ENCODE results near the gene XDH.

Gene XDH

DNA sequence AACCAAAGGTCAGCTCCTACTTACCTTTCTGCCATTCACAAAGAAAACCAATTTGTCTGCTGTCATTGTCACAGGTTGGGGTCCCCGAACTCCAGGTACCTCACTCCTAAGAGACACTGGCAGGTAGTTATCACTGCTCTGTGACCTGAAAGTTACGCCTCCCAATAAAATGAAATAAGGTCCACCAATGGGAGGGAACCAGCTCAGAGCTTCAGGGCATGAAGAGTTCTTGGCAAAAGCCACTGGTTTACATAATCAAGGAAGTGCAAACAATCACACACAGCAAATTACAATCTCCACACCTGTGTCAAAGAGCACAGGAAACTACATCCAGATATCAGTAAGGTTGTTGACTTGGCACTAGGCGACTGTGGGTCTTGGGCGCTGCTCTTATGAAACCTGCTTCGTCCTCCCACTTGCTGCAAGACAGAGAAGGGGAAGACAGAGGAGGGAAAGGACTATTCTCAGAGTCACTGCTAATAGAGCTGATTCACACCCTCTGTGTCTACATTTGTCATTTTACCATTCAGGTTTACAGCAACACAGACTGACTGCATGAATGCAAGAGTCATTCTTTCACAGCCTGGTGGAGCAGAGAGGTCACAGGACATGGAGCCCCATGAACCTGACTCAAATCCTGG, at the start of gene XDH:
TSS of gene XDH (minus strand) at position 142 of the 641 bp plus-strand sequence. CDS start at position 66, 76 bp downstream.
- DNase-seq (ENCODE audit: low spot score): no peak

DNA sequence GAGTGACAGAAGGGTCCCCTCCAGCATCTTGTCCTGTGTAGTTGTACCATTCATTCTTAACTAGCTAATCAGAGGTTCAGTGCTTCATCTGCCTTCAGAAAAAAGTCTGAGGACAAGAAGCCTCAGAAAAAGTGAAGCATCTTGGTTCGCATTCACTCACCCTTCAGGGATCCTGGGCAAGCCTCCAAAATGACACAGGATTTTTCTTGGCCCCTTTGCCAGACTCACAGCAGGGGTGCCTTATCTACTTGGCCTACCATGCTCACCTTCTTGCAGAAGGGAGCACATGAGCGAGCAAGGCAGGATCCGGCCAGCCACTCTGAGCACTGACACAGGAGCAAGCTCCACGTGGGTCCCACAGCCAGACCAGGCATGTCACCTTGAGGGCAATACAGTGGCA, 43.1 kb upstream of the XDH start:
- no peak for DNase-seq (ENCODE audit: low spot score)

DNA sequence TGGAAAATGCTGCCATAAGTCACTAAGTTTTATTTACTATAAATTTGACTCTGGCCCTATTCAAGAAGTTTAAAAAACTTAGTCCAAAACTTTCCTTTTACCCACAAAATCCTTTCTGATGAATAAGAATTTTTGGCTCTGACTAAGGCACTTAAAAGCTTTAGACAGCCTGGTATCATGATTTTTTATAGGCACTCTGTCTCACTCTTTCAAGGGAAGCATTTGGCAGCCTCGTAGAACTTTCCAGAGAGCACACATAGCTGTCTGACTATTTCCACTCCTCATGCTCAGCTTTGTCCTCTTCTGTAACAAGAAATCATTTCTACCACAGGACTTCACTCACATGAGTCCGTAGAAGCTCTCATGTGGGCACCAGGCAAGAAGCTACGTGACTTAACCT, 32.3 kb upstream of the XDH start:
- no peak for DNase-seq (ENCODE audit: low spot score)

DNA sequence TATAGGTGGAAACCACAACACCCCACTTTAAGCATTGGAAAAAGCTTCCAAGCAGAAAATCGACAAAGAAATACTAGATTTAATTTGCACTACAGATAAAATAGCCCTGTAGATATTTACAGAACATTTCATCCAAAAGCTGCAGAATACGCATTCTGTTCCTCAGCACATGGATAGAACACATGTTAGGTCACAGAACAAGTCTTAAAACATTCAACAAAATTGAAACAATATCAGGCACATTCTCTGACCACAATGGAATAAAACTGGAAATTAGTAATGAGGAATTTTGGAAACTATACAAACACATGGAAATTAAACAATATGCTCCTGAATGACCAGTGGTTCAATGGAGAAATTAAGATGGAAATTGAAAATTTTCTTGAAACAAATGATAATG, 27.8 kb upstream of the XDH start:
- no peak for DNase-seq (ENCODE audit: low spot score)

DNA sequence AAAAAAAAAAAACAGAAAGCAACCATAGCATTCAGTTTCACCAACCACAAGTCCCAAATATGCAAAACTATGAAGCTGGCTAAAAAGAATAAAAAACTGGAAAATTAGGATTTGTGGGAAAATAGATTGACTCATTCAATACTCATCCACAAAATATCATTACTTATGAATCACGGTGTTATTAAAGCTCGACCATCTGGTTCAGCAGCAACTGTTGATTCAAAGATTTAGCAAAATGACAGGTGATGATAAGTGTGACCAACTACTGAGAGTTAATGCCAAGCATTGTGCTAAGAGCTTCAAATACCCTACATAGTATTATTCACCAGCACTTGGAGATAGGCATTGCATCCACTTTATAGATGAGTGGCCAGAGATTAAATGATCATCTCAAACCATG, 26.2 kb upstream of the XDH start:
- no peak for DNase-seq (ENCODE audit: low spot score)

DNA sequence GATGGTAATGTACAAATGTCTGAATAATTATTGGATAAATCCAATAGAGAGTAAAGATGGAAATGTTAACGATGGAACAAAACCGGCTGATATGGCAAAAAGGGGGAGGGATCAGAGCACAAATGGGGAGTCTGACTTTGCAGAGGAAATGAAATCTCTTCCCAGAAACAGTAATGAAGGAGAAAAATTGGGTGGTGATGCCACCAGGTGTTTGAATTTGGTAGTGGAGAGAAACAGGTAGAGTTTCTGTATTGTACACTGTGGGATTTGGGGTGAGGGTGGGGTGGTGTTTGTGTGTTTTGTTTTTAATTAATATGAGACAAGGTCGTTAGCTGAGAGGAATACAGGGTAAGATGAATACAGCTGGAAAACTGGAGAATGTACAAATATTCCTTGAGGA, 20.4 kb upstream of the XDH start:
- no peak for DNase-seq (ENCODE audit: low spot score)

GRCh38 chr2:31433541-31433940, 19.0 kb upstream of the XDH start:
- no peak for DNase-seq (ENCODE audit: low spot score)

DNA sequence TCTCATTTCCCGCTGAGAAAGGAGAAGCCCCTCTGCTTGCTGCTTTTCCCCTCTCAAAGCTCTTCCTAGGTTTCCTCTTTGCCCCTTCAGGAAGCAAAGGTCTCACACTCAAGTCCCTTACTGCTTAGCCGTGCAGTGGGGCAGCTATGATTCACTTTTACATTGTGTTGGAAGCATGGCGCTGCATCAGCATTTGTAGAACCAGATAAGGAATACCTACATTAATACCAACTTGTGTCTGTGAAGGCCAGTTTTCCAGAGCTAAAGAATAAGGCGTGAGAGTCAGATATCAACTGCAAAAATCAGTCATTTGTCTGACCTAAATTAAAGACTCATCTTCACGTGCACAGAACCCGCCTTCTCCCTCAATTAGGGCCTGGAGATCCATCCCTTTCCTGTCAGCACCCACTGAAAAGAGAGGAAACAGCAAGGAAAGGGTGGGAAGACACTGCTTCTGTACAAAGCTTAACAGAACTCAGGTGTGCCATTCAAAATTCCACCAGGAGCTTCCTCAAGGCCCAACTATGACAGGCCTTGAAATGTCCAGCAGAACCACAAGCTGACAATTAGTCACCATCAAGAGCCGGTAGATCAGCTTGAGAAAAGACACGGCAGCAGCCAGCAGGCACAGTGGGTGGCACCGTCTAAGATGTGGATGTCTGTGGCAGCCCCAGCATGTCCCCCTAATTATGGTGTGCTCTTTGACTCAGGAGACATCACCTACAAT, 16.1 kb upstream of the XDH start:
- DNase-seq (ENCODE audit: low spot score): no peak

DNA sequence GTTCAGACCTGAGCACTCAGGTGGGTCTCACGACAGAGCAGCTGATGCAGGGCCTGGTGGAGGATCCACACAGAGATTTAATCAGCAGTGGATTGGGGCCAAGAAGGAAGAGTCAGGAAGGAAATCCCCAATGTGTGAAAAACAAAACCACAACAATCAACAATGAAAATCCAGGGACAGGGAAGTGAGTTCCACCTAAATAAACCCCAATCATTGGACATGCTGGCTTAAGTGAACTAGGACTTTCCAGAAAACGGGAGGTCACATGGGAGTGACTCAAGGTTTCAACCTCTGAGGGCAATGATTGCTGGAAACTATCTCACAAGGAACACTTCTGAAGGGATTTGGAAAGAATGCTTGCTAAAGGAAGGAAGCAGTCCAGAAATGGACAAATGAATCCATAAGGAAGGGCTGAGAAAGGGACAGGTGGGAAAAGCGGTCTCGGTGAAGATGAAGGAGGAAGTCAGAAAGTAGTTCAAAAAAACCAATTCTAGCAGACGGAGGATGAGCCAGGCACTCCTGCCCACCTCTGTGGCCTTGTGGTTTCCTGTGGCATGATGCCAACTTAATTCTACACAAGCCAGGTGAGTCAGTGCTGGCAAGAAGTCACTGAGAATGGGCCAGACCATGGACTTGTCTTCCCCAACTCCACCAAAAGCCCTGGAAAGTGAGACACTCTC, 15.4 kb upstream of the XDH start:
- DNase-seq (ENCODE audit: low spot score): no peak

DNA sequence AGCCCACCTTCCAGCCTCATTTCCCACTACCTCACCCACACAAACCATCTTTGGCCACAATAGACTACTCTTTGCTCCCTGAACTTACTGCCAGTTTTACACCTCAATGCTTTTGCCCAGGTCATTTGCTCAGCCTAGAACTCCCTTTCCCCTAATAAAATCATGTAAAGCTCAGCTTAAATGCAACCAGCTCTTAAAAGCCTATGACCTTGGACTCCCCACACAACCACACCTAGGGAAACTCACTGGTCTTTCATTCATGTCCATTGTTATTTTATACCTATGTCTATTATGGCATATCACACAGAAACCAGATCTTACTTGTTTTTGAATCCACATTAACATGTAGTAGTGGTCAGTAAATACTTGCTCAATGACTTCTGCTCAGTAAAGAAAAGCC, 14.5 kb upstream of the XDH start:
- no peak for DNase-seq (ENCODE audit: low spot score)

GRCh38 chr2:31428001-31428418, 13.5 kb upstream of the XDH start:
- DNase-seq (ENCODE audit: low spot score): no peak

- DNase-seq (ENCODE audit: low spot score): no peak
Measured at GRCh38 chr2:31426096-31426495, 11.6 kb upstream of the XDH start.

GRCh38 chr2:31421634-31422033, 7.1 kb upstream of the XDH start:
- DNase-seq (ENCODE audit: low spot score): no peak

- DNase-seq (ENCODE audit: low spot score): no peak
Measured at GRCh38 chr2:31420936-31421335, 6.4 kb upstream of the XDH start.

DNA sequence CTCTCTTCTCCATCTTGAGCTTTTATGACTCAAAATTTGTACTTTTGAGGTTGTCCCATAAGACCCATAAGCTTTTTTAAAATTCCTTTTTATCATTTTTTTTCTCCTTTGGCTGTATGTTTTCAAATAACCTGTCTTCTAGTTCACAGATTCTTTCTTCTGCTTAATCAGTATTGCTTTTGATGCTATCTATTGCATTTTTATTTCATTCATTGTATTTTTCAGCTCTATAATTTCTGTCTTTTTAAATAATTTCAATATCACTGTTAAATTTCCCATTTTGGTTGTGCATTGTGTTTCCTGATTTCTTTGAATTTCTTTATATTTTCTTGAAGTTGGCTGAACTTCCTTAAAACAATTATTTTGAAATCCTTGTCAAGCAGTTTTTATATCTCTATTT, 4.8 kb upstream of the XDH start:
- DNase-seq (ENCODE audit: low spot score): no peak

GRCh38 chr2:31415421-31415820, 879 bp upstream of the XDH start:
- DNase-seq (ENCODE audit: low spot score): no peak

- no peak for DNase-seq (ENCODE audit: low spot score)
Measured at GRCh38 chr2:31413862-31414550, 536 bp downstream of the XDH start.

GRCh38 chr2:31413025-31413424, 1.5 kb downstream of the XDH start:
- no peak for DNase-seq (ENCODE audit: low spot score)

DNA sequence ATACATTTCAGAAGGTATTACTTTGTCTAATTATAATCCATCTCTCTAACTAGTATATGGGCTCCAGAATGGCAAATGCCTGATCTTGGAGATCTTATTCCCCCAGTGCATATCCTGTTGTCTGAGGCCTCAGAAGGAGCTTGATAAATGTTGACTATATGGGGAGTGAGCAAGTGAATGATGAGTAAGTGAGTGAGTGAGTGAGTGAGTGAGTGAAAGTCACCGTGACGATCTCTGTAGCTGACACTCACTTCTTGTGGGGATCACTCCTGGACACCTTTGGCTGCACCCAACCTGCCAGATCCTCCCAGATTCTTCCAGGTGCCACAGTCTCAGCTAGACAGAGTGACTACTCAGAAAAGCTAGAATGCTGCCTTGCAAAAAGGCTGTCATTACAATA, 2.8 kb downstream of the XDH start:
- DNase-seq (ENCODE audit: low spot score): no peak

DNA sequence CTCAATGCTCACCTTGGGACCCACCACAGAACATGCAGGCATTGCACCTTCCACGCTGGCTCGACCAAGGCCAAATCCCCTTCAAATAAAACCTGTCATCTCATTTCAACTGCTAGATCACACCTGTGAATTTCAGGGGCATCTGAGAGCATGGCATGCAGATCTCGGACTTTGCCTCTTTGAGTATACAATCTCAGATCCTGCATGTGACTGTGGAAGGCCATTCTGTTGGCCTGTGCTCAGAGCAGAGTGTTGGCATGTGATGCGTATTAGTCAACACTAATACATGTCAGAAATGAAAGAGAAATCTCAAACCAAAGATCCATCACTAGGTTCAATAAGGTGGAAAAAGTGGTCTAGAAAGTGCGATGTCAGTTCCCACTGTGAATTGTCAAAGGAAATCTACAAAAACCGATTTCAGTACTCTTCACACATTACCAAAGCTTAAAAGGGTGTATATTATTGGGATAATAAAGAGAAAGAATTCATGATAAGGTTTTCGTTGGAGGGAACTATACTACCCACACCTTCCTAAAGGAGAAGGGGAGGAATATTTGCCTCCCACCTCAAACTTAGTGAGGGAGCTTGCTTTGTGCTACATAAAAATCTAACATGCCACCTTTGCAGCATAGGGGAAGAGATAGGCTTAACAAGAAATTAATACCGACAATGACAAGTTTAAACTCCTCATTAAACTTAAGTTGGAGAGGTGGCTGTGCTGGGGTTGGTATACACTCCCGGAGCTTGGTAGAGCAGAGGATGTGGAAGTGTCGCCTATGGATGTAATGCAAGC, 7.8 kb downstream of the XDH start:
- no peak for DNase-seq (ENCODE audit: low spot score)

DNA sequence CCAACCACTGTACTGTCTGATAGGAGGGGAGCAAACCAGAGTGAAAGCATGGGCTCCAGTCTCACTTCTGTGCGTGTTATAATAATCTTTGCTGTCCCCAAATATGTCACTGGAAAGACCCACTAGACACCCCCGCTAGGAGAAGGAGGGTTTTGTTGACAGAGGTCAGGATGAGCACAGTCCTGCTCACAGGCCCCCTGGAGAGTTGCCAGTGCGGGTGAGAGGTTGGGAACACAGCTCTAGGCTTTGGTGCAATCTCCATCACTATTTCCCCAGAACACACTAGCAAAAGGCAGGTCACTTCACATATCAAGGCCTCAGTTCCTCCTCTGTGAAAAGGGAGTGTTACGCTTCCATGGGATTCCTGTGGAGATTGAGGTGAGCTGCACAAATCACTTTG, 9.7 kb downstream of the XDH start:
- no peak for DNase-seq (ENCODE audit: low spot score)

DNA sequence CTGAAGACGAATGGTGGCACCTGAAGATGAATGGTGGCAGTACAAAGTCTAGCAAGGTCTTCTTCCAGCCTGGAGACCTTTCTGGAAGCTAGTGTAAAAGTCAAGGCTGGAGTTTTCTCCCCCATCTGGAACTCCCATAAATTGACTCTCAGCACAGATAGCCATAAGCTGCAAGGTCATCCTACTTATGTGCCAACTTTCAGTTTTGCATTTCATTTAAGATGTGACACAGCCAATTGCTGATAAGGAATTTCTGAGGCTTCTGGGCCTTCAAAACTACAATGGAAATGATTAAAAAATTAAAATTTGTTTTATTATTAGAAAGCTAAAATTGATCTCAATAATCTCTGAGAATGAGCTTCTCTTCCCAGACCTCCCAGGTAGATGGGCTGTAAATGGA, 10.2 kb downstream of the XDH start:
- DNase-seq (ENCODE audit: low spot score): no peak
